HCT116 (cell line): ENCODE measurements around the gene PARVG. TPM values are rescaled to one million over a fixed set of nuclear protein-coding genes. Genes with fewer than 3 reads are reported as not detected.

ENCODE experiments used
- ATAC-seq: fragments of 200-7000 bp; cut with Tn5 transposase; 2 replicates; pipeline ENCODE4 v1.9.1; 2020; ENCODE audit warnings: mild to moderate bottlenecking, moderate library complexity
- BruUV-seq: library from RNA; stranded (reverse); fragments of 400-500 nt; replicated peaks from 2 replicates; lab custom pipeline; 2021; lab: Mats Ljungman, UMichigan
- CTCF ChIA-PET: fragments of 300-600 bp; sonication (Branson Sonifier 250); formaldehyde crosslinking; loops from one replicate; lab custom pipeline; 2021; ENCODE audit warnings: antibody characterized with exemption; lab: Charles Lee
- POLR2A ChIA-PET: fragments of 300-600, 350-600 bp; sonication (Branson Sonifier 250); formaldehyde crosslinking; loops from one replicate; lab custom pipeline; 2021; ENCODE audit warnings: antibody characterized with exemption; lab: Charles Lee
- RAD21 ChIA-PET, 2 experiments: fragments of 300-600 bp; sonication (Branson Sonifier 250); formaldehyde crosslinking; loops; one replicate each; lab custom pipeline; 2023; ENCODE audit warnings: low total read pairs in 2 of 2; ENCODE audit not compliant: uncharacterized antibody in 2 of 2, unreplicated experiment in 2 of 2, low non-redundant PET in 1 of 2; lab: Charles Lee
- DNase-seq: peaks from one replicate; pipeline ENCODE4 v3.0.0-alpha.2; 2010; ENCODE audit warnings: low read depth, low spot score
- H2AFZ ChIP-seq: fragments of 200-600 bp; shearing (Covaris generic), sonication (generic); 2 replicates; pipeline ENCODE4 v1.6.1; 2017; ENCODE audit warnings: low read depth, mixed run types, mixed read lengths, antibody characterized with exemption, low read length; ENCODE audit not compliant: poor library complexity, severe bottlenecking
- H3K27ac ChIP-seq: 2 replicates; pipeline ENCODE4 v1.5.1; 2012; ENCODE audit warnings: low read depth, low read length
- H3K27me3 ChIP-seq: fragments of 200-600 bp; sonication (generic); 2 replicates; pipeline ENCODE4 v1.6.1; 2016; ENCODE audit warnings: mixed run types, low read length, mixed read lengths; ENCODE audit not compliant: insufficient read depth
- H3K36me3 ChIP-seq, 2 experiments: fragments of 200-500 bp in 1 of 2; fragments of 200-600 bp in 1 of 2; sonication (Bioruptor generic) in 1 of 2; sonication (generic) in 1 of 2; 2 replicates each; pipeline versions ENCODE4 v1.5.1 to v1.6.1; 2014 to 2016; ENCODE audit warnings: low read length in 2 of 2, inconsistent platforms in 1 of 2, mixed read lengths in 1 of 2, mixed run types in 1 of 2; ENCODE audit not compliant: insufficient read depth in 2 of 2, control insufficient read depth in 1 of 2
- H3K4me1 ChIP-seq, 2 experiments: fragments of 200-600 bp in 1 of 2; sonication (generic) in 1 of 2; 2 replicates each; pipeline versions ENCODE4 v1.5.1 to v1.6.1; 2012 to 2017; ENCODE audit warnings: low read length in 2 of 2, inconsistent platforms in 1 of 2, mild to moderate bottlenecking in 1 of 2, mixed read lengths in 1 of 2, mixed run types in 1 of 2, moderate library complexity in 1 of 2; ENCODE audit not compliant: insufficient read depth in 2 of 2, control insufficient read depth in 1 of 2
- H3K4me2 ChIP-seq: fragments of 200-600 bp; sonication (generic); 2 replicates; pipeline ENCODE4 v1.6.1; 2017; ENCODE audit warnings: mixed run types, low read length, mixed read lengths
- H3K4me3 ChIP-seq, 2 experiments: fragments of 200-600 bp in 1 of 2; sonication (generic) in 1 of 2; replicated peaks in 1 of 2; 2 replicates each; pipeline ENCODE4 v1.5.1; 2011 to 2016; ENCODE audit warnings: low read length in 2 of 2, control low read depth in 1 of 2, low read depth in 1 of 2, mild to moderate bottlenecking in 1 of 2, mixed read lengths in 1 of 2, mixed run types in 1 of 2
- H3K79me2 ChIP-seq: fragments of 200-600 bp; sonication (generic); 2 replicates; pipeline ENCODE4 v1.6.1; 2017; ENCODE audit warnings: mild to moderate bottlenecking, mixed run types, low read length, moderate library complexity, mixed read lengths; ENCODE audit not compliant: insufficient read depth
- H3K9ac ChIP-seq: fragments of 200-600 bp; sonication (generic); 2 replicates; pipeline ENCODE4 v1.6.1; 2016; ENCODE audit warnings: low read length, mixed read lengths
- H3K9me2 ChIP-seq: fragments of 200-600 bp; sonication (generic), shearing (Covaris generic); 2 replicates; pipeline ENCODE4 v1.6.1; 2017; ENCODE audit warnings: mixed run types, mild to moderate bottlenecking, moderate library complexity; ENCODE audit not compliant: insufficient read depth
- H3K9me3 ChIP-seq, 2 experiments: fragments of 200-500 bp in 1 of 2; fragments of 200-600 bp in 1 of 2; sonication (Bioruptor generic) in 1 of 2; sonication (generic) in 1 of 2; 2 replicates each; pipeline ENCODE4 v1.6.1; 2014 to 2017; ENCODE audit warnings: low read length in 2 of 2, mixed read lengths in 2 of 2, inconsistent platforms in 1 of 2, low read depth in 1 of 2, mild to moderate bottlenecking in 1 of 2, mixed run types in 1 of 2, moderate library complexity in 1 of 2; ENCODE audit not compliant: control insufficient read depth in 1 of 2, insufficient read depth in 1 of 2
- H4K20me1 ChIP-seq: fragments of 200-600 bp; sonication (generic), shearing (Covaris generic); 2 replicates; pipeline ENCODE4 v1.6.1; 2017; ENCODE audit warnings: mixed run types, mild to moderate bottlenecking, moderate library complexity; ENCODE audit not compliant: insufficient read depth
- CBX3 ChIP-seq: IDR thresholded peaks from 2 replicates; pipeline ENCODE4 v1.6.1; 2012; ENCODE audit warnings: low read depth
- CEBPB ChIP-seq: IDR thresholded peaks from 2 replicates; pipeline ENCODE4 v1.6.1; 2012; ENCODE audit warnings: low read depth
- EGR1 ChIP-seq: IDR thresholded peaks from 2 replicates; pipeline ENCODE4 v1.6.1; 2012; ENCODE audit warnings: low read depth
- ELF1 ChIP-seq: IDR thresholded peaks from 2 replicates; pipeline ENCODE4 v1.6.1; 2012; ENCODE audit warnings: low read depth, borderline replicate concordance
- EZH2 ChIP-seq: fragments of 200-600 bp; sonication (generic); IDR thresholded peaks from 2 replicates; pipeline ENCODE4 v1.6.1; 2017; ENCODE audit warnings: antibody characterized with exemption, mixed run types
- FOSL1 ChIP-seq: IDR thresholded peaks from 2 replicates; pipeline ENCODE4 v1.6.1; 2012; ENCODE audit warnings: low read depth
- JUND ChIP-seq: IDR thresholded peaks from 2 replicates; pipeline ENCODE4 v1.6.1; 2012
- POLR2A ChIP-seq: IDR thresholded peaks from 2 replicates; pipeline ENCODE4 v1.7.0; 2011; ENCODE audit warnings: borderline replicate concordance; ENCODE audit not compliant: insufficient read depth, insufficient read length; ENCODE audit errors: extremely low read depth
- POLR2AphosphoS5 ChIP-seq: IDR thresholded peaks from 2 replicates; pipeline ENCODE4 v1.6.1; 2011; ENCODE audit warnings: mild to moderate bottlenecking, low read depth, low read length, moderate library complexity
- RAD21 ChIP-seq: IDR thresholded peaks from 2 replicates; pipeline ENCODE4 v1.6.1; 2012; ENCODE audit warnings: low read depth, mild to moderate bottlenecking
- SIN3A ChIP-seq: IDR thresholded peaks from 2 replicates; pipeline ENCODE4 v1.6.1; 2012; ENCODE audit warnings: low read depth
- ZNF274 ChIP-seq: fragments of 200-500 bp; sonication (Bioruptor generic); IDR thresholded peaks from 2 replicates; pipeline ENCODE4 v1.6.1; 2014; ENCODE audit warnings: mild to moderate bottlenecking, low read depth, low read length, inconsistent platforms
- intact Hi-C: fragments of 100-400 bp; cut with micrococcal nuclease; formaldehyde crosslinking; loops from 2 replicates; pipeline ENCODE4 v1.10.0; 2022
- total RNA-seq: library from RNA; stranded (reverse); gene quantifications from one replicate; pipeline ENCODE4 v1.2.1, GENCODE V29; 2021; ENCODE audit not compliant: unreplicated experiment
- TF ChIP-seq, protein P1 (sequence below): IDR thresholded peaks from 2 replicates; pipeline ENCODE4 v1.6.1; 2011; ENCODE audit warnings: mild to moderate bottlenecking, low read length, moderate library complexity; ENCODE audit not compliant: insufficient replicate concordance; ENCODE audit errors: extremely low read depth
- TF ChIP-seq, protein P2 (sequence below), 3 experiments: fragments of 200-600 bp in 1 of 3; sonication (generic) in 1 of 3; IDR thresholded peaks in 2 of 3; conservative IDR thresholded peaks in 1 of 3; 2 replicates each; pipeline ENCODE4 v1.5.1; 2012 to 2017; ENCODE audit warnings: low read depth in 2 of 3, low read length in 2 of 3, antibody characterized with exemption in 1 of 3, borderline replicate concordance in 1 of 3, control low read depth in 1 of 3, mild to moderate bottlenecking in 1 of 3, mixed read lengths in 1 of 3, mixed run types in 1 of 3, moderate library complexity in 1 of 3; ENCODE audit not compliant: insufficient read depth in 1 of 3
- TF ChIP-seq, protein P3 (sequence below): IDR thresholded peaks from 2 replicates; pipeline ENCODE4 v1.6.1; 2012
- TF ChIP-seq, protein P4 (sequence below): IDR thresholded peaks from 2 replicates; pipeline ENCODE4 v1.6.1; 2012

PARVG gene
- total RNA-seq, 1 experiment from 2014 or later = 0.57 TPM

DNA sequence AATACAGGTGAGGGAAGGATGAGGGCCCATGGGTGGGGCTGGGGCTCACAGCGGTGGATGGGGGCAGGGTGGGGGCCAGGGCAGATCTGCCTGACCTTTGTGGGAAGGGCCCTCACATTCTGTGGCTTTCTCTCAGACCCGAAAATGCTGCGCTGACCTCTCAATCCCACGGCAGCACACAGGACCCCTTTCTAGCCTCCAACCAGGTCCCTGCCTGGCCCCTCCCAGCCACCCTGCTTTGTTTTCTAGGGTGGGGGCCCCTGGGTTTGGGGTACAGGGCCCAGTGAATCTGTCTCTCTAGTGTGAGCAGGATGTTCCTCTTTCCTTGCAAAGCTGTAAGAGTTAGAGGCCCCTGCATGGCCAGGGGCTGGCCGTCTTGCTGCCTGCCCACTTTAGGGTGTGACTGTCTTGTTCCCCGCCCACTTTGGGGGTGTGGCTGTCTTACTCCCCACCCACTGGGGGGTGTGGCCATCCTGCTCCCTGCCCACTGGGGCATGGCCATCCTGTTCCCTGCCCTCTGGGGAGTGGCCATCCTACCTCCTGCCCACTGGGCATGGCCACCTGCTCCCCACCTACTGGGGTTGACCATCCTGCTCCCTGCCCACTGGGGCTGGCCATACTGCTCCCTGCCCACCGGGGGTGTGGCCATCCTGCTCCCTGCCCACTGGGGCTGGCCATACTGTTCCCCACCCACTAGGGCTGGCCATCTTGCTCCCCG is 11.5 kb downstream of the PARVG start:
- RAD21 ChIA-PET = no interaction called here
- H3K27me3 ChIP-seq = peaks cover 27% of the 10 kb centered on the region
- DNase-seq = peak; percentile 60

More for the DNA sequence above, 11.5 kb downstream of the PARVG start:
- Histone ChIP-seq H3K4me3 (no peak overlapping the region), H3K4me1 (peaks cover 4 to 16% of the 10 kb centered on the region in 2 experiments; a peak in 3 of 4 replicates), H4K20me1 (no peaks in the 10 kb centered on the region), H3K36me3 (no peaks in the 10 kb centered on the region), H3K9me2 (no peaks in the 10 kb centered on the region), H3K4me2 (no peak overlapping the region), H3K27ac (no peak overlapping the region), H3K9me3 (no peaks in the 10 kb centered on the region), H3K79me2 (no peaks in the 10 kb centered on the region), H2AFZ (no peak overlapping the region), H3K9ac (no peak overlapping the region)
- no TSS peak for BruUV-seq
- ChIA-PET CTCF (no interaction called here), POLR2A (no interaction called here)
- intact Hi-C loops = no loop called here
- TF ChIP-seq SIN3A (no peak), FOSL1 (no peak), POLR2A (no peak), POLR2AphosphoS5 (no peak), ZNF274 (no peak), ELF1 (no peak), EGR1 (no peak), CBX3 (no peak), EZH2 (no peak), RAD21 (no peak), CEBPB (no peak), JUND (no peak)
- TF ChIP-seq, protein P1, sequence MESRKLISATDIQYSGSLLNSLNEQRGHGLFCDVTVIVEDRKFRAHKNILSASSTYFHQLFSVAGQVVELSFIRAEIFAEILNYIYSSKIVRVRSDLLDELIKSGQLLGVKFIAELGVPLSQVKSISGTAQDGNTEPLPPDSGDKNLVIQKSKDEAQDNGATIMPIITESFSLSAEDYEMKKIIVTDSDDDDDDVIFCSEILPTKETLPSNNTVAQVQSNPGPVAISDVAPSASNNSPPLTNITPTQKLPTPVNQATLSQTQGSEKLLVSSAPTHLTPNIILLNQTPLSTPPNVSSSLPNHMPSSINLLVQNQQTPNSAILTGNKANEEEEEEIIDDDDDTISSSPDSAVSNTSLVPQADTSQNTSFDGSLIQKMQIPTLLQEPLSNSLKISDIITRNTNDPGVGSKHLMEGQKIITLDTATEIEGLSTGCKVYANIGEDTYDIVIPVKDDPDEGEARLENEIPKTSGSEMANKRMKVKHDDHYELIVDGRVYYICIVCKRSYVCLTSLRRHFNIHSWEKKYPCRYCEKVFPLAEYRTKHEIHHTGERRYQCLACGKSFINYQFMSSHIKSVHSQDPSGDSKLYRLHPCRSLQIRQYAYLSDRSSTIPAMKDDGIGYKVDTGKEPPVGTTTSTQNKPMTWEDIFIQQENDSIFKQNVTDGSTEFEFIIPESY = no peak
- TF ChIP-seq, protein P2, sequence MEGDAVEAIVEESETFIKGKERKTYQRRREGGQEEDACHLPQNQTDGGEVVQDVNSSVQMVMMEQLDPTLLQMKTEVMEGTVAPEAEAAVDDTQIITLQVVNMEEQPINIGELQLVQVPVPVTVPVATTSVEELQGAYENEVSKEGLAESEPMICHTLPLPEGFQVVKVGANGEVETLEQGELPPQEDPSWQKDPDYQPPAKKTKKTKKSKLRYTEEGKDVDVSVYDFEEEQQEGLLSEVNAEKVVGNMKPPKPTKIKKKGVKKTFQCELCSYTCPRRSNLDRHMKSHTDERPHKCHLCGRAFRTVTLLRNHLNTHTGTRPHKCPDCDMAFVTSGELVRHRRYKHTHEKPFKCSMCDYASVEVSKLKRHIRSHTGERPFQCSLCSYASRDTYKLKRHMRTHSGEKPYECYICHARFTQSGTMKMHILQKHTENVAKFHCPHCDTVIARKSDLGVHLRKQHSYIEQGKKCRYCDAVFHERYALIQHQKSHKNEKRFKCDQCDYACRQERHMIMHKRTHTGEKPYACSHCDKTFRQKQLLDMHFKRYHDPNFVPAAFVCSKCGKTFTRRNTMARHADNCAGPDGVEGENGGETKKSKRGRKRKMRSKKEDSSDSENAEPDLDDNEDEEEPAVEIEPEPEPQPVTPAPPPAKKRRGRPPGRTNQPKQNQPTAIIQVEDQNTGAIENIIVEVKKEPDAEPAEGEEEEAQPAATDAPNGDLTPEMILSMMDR (IDR thresholded peaks at IDR 0.05 in 2 of 3, conservative IDR thresholded peaks at IDR 0.05 in 1 of 3; ENCODE audit: borderline replicate concordance in 1 of 3, insufficient read depth in 1 of 3, low read depth in 2 of 3, low read length in 2 of 3) = no peak
- TF ChIP-seq, protein P3, sequence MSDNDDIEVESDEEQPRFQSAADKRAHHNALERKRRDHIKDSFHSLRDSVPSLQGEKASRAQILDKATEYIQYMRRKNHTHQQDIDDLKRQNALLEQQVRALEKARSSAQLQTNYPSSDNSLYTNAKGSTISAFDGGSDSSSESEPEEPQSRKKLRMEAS = no peak
- TF ChIP-seq, protein P4, sequence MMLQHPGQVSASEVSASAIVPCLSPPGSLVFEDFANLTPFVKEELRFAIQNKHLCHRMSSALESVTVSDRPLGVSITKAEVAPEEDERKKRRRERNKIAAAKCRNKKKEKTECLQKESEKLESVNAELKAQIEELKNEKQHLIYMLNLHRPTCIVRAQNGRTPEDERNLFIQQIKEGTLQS = no peak
- ATAC-seq = peak; percentile 89
